HPDE6-E6E7 (cell line): ENCODE measurements around the gene AGFG1.

Experiments
- DNase-seq: peaks from one replicate; pipeline ENCODE4 v3.0.0; 2011; ENCODE audit warnings: missing footprints; ENCODE audit errors: extremely low spot score

AGFG1 gene

GRCh38 chr2:227608561-227609338 lies 136.8 kb downstream of the AGFG1 start:
- no peak for DNase-seq

- DNase-seq: no peak
Measured at GRCh38 chr2:227610123-227610522, 138.2 kb downstream of the AGFG1 start.
